HG03097 (cell line): ENCODE data around the gene NPIPB2.
"Not testable (repeated sequence)": the region's sequence is repeated elsewhere in the genome, so short reads cannot be mapped to it uniquely, and the experiment has no call there.

Source experiments
- ATAC-seq: cut with Tn5 transposase; IDR thresholded peaks from one replicate; pipeline ENCODE4 v1.9.1; 2021; ENCODE audit not compliant: unreplicated experiment, low FRiP score

NPIPB2 gene

GRCh38 chr16:11962978-11963377, 21.1 kb upstream of the NPIPB2 start:
- not testable (repeated sequence) for ATAC-seq

GRCh38 chr16:11962457-11962856, 20.6 kb upstream of the NPIPB2 start:
- not testable (repeated sequence) for ATAC-seq

GRCh38 chr16:11957591-11958395, 15.9 kb upstream of the NPIPB2 start:
- ATAC-seq: no peak

- no peak for ATAC-seq
These were observed 14.7 kb upstream of the NPIPB2 start for GRCh38 chr16:11956558-11956957.

GRCh38 chr16:11955713-11956123, 13.9 kb upstream of the NPIPB2 start:
- no peak for ATAC-seq

GRCh38 chr16:11953576-11953975, 11.7 kb upstream of the NPIPB2 start:
- ATAC-seq: not testable (repeated sequence)

GRCh38 chr16:11950388-11950787, 8.5 kb upstream of the NPIPB2 start:
- no peak for ATAC-seq

- ATAC-seq: no peak
These were observed 7.7 kb upstream of the NPIPB2 start for GRCh38 chr16:11949527-11949926.

GRCh38 chr16:11948819-11949218, 7.0 kb upstream of the NPIPB2 start:
- ATAC-seq: no peak

- no peak for ATAC-seq
These were observed 4.6 kb upstream of the NPIPB2 start for GRCh38 chr16:11946433-11946832.

GRCh38 chr16:11927350-11927749, 14.5 kb downstream of the NPIPB2 start:
- not testable (repeated sequence) for ATAC-seq

GRCh38 chr16:11924046-11924445, 17.8 kb downstream of the NPIPB2 start:
- ATAC-seq: not testable (repeated sequence)

GRCh38 chr16:11916524-11917285, 25.1 kb downstream of the NPIPB2 start:
- no peak for ATAC-seq

GRCh38 chr16:11915644-11916523, 26.0 kb downstream of the NPIPB2 start, which contains the start of gene GSPT1:
Gene GSPT1, minus strand, starts transcription at chr16:11915956. Its CDS starts 236 bp downstream, at chr16:11915720.
- peak; percentile 80 for ATAC-seq

- peak; percentile 24 for ATAC-seq
These were observed 26.7 kb downstream of the NPIPB2 start for GRCh38 chr16:11915114-11915643.

- peak; percentile 6 for ATAC-seq
These were observed 27.4 kb downstream of the NPIPB2 start for GRCh38 chr16:11914210-11915113.

- no peak for ATAC-seq
These were observed 28.3 kb downstream of the NPIPB2 start for GRCh38 chr16:11913425-11914079.

GRCh38 chr16:11909653-11910545, 31.9 kb downstream of the NPIPB2 start:
- ATAC-seq: no peak
